ENCODE measurements around the gene ATRX.
"Not testable (repeated sequence)": the region's sequence is repeated elsewhere in the genome, so short reads cannot be mapped to it uniquely, and the experiment has no call there.

The ATRX gene

GRCh38 chrX:77779695-77780094, 6.3 kb downstream of the ATRX start:
- Histone ChIP-seq H4K20me1 (peaks cover 100% of the 10 kb centered on the region), H3K4me2 (no peak overlapping the region), H3K9me3 (peaks cover 3% of the 10 kb centered on the region), H3K4me1 (no peaks in the 10 kb centered on the region), H3K27ac (no peak overlapping the region), H3K36me3 (peaks cover 1% of the 10 kb centered on the region; the same call in 1 of the 2 replicates), H3K27me3 (no peaks in the 10 kb centered on the region), H3K9ac (no peak overlapping the region), H3K4me3 (no peak overlapping the region)
- TF ChIP-seq Cebpa-rat (IDR thresholded peaks at IDR 0.05), result no peak

GRCh38 chrX:77776659-77777058, 9.4 kb downstream of the ATRX start:
- TF ChIP-seq Cebpa-rat (IDR thresholded peaks at IDR 0.05), result no peak
- no peak overlapping the region for H3K27ac ChIP-seq
- peaks cover 19% of the 10 kb centered on the region for H3K9me3 ChIP-seq
- H3K27me3 ChIP-seq, result no peaks in the 10 kb centered on the region; the same call in 1 of the 2 replicates
- H3K4me2 ChIP-seq, result no peak overlapping the region
- H3K9ac ChIP-seq, result no peak overlapping the region
- peaks cover 100% of the 10 kb centered on the region for H4K20me1 ChIP-seq
- H3K4me1 ChIP-seq, result no peaks in the 10 kb centered on the region
- H3K4me3 ChIP-seq, result no peak overlapping the region
- H3K36me3 ChIP-seq, result peaks cover 11% of the 10 kb centered on the region; the same call in 1 of the 2 replicates

- peaks cover 45% of the 10 kb centered on the region for H3K9me3 ChIP-seq
- no peak overlapping the region for H3K4me3 ChIP-seq
Observed at GRCh38 chrX:77771601-77772000, 14.4 kb downstream of the ATRX start.

GRCh38 chrX:77768787-77769186, 17.2 kb downstream of the ATRX start:
- H4K20me1 ChIP-seq, result peaks cover 80% of the 10 kb centered on the region
- peaks cover 50% of the 10 kb centered on the region for H3K9me3 ChIP-seq
- H3K4me2 ChIP-seq, result no peak overlapping the region
- no peaks in the 10 kb centered on the region for H3K4me1 ChIP-seq
- H3K27me3 ChIP-seq, result peaks cover 21% of the 10 kb centered on the region; the same call in 1 of the 2 replicates
- no peak overlapping the region for H3K4me3 ChIP-seq
- TF ChIP-seq Cebpa-rat (IDR thresholded peaks at IDR 0.05), result no peak
- peaks cover 9% of the 10 kb centered on the region; the same call in 1 of the 2 replicates for H3K36me3 ChIP-seq
- no peak overlapping the region for H3K9ac ChIP-seq
- H3K27ac ChIP-seq, result no peak overlapping the region

More at GRCh38 chrX:77771601-77772000, 14.4 kb downstream of the ATRX start:
- Histone ChIP-seq H3K36me3 (peaks cover 19% of the 10 kb centered on the region; the same call in 1 of the 2 replicates), H3K4me2 (no peak overlapping the region), H3K27me3 (peaks cover 14% of the 10 kb centered on the region; the same call in 1 of the 2 replicates), H3K27ac (no peak overlapping the region), H4K20me1 (peaks cover 94% of the 10 kb centered on the region), H3K4me1 (no peaks in the 10 kb centered on the region), H3K9ac (no peak overlapping the region)
- TF ChIP-seq Cebpa-rat (IDR thresholded peaks at IDR 0.05), result no peak

- H3K27me3 ChIP-seq, result peaks cover 31% of the 10 kb centered on the region; the same call in 1 of the 2 replicates
- not testable (repeated sequence) for H3K4me2 ChIP-seq, H3K4me1 ChIP-seq, H3K4me3 ChIP-seq, H3K9ac ChIP-seq, H3K36me3 ChIP-seq, H3K27ac ChIP-seq
- peaks cover 36% of the 10 kb centered on the region for H3K9me3 ChIP-seq
- peaks cover 72% of the 10 kb centered on the region for H4K20me1 ChIP-seq
Observed at GRCh38 chrX:77766212-77766611, 19.8 kb downstream of the ATRX start.

GRCh38 chrX:77755561-77755960, 30.5 kb downstream of the ATRX start:
- no peak overlapping the region for H3K4me2 ChIP-seq
- peaks cover 81% of the 10 kb centered on the region for H3K9me3 ChIP-seq
- no peak overlapping the region for H3K4me3 ChIP-seq
- peaks cover 27% of the 10 kb centered on the region; the same call in 1 of the 2 replicates for H4K20me1 ChIP-seq
- H3K4me1 ChIP-seq, result no peaks in the 10 kb centered on the region
- TF ChIP-seq Cebpa-rat (IDR thresholded peaks at IDR 0.05), result no peak
- no peak overlapping the region for H3K27ac ChIP-seq
- no peak overlapping the region for H3K9ac ChIP-seq
- H3K36me3 ChIP-seq, result peaks cover 31% of the 10 kb centered on the region
- H3K27me3 ChIP-seq, result peaks cover 42% of the 10 kb centered on the region

GRCh38 chrX:77753942-77754341, 32.1 kb downstream of the ATRX start:
- H3K27ac ChIP-seq, H3K4me2 ChIP-seq, H3K4me1 ChIP-seq, H3K4me3 ChIP-seq, H3K9ac ChIP-seq: not testable (repeated sequence)
- Histone ChIP-seq H3K27me3 (peaks cover 40% of the 10 kb centered on the region), H4K20me1 (peaks cover 39% of the 10 kb centered on the region), H3K9me3 (peaks cover 76% of the 10 kb centered on the region), H3K36me3 (peaks cover 27% of the 10 kb centered on the region)

GRCh38 chrX:77749695-77750094, 36.3 kb downstream of the ATRX start:
- Histone ChIP-seq H3K9me3 (peaks cover 41% of the 10 kb centered on the region), H3K4me2 (no peak overlapping the region), H3K27ac (no peak overlapping the region), H3K4me1 (peaks cover 4% of the 10 kb centered on the region), H4K20me1 (peaks cover 50% of the 10 kb centered on the region), H3K27me3 (peaks cover 33% of the 10 kb centered on the region), H3K4me3 (no peak overlapping the region), H3K36me3 (0 out of 2 replicates have a peak, but pooled peaks cover under 1% of the 10 kb centered on the region), H3K9ac (no peak overlapping the region)
- TF ChIP-seq Cebpa-rat (IDR thresholded peaks at IDR 0.05), result no peak

GRCh38 chrX:77743720-77744119, 42.3 kb downstream of the ATRX start:
- Histone ChIP-seq H3K27me3 (peaks cover 43% of the 10 kb centered on the region), H3K4me1 (peaks cover 22% of the 10 kb centered on the region), H3K4me2 (peak overlapping the region; percentile 62), H3K9ac (no peak overlapping the region; the same call in 1 of the 2 replicates), H3K27ac (no peak overlapping the region), H3K36me3 (no peaks in the 10 kb centered on the region), H4K20me1 (peaks cover 95% of the 10 kb centered on the region), H3K9me3 (peaks cover 6% of the 10 kb centered on the region; the same call in 1 of the 2 replicates), H3K4me3 (no peak overlapping the region)
- TF ChIP-seq Cebpa-rat (IDR thresholded peaks at IDR 0.05), result no peak

- no peak overlapping the region for H3K9ac ChIP-seq
- H3K4me1 ChIP-seq, result peaks cover 22% of the 10 kb centered on the region
- no peak overlapping the region for H3K27ac ChIP-seq
- peaks cover 40% of the 10 kb centered on the region for H3K27me3 ChIP-seq
- H3K36me3 ChIP-seq, result no peaks in the 10 kb centered on the region
- TF ChIP-seq Cebpa-rat (IDR thresholded peaks at IDR 0.05), result no peak
- peak overlapping the region; percentile 62 for H3K4me2 ChIP-seq
- H4K20me1 ChIP-seq, result peaks cover 95% of the 10 kb centered on the region
- H3K4me3 ChIP-seq, result no peak overlapping the region
- peaks cover 6% of the 10 kb centered on the region; the same call in 1 of the 2 replicates for H3K9me3 ChIP-seq
Observed at GRCh38 chrX:77742788-77743476, 43.1 kb downstream of the ATRX start.
